Measurements from ENCODE around the gene FEM1C. TPM values are rescaled to one million over a fixed set of nuclear protein-coding genes. Genes with fewer than 3 reads are reported as not detected.

FEM1C gene
- total RNA-seq, 2 experiments from 2014 or later, result 5.6 to 9.0 TPM

- Histone ChIP-seq H3K9me3 (ENCODE audit: low read length) (no peaks in the 10 kb centered on the region), H3K9me2 (ENCODE audit: insufficient read depth, low read length) (no peaks in the 10 kb centered on the region), H3K27ac (ENCODE audit: low read depth, low read length, poor library complexity, severe bottlenecking) (no peak overlapping the region), H3K36me3 (ENCODE audit: insufficient read depth, low read length) (no peaks in the 10 kb centered on the region), H3K4me2 (ENCODE audit: low read length) (no peak overlapping the region), H4K20me1 (ENCODE audit: insufficient read depth, low read length) (no peaks in the 10 kb centered on the region), H3K4me3 (ENCODE audit: low read depth, low read length, poor library complexity, severe bottlenecking) (no peak overlapping the region), H2AFZ (ENCODE audit: low read length) (no peak overlapping the region), H3K4me1 (ENCODE audit: insufficient read depth, low read length, poor library complexity, severe bottlenecking) (no peaks in the 10 kb centered on the region), H3K79me2 (ENCODE audit: insufficient read depth, low read depth, low read length) (no peaks in the 10 kb centered on the region)
- intact Hi-C loops (cut with micrococcal nuclease; ENCODE audit: unreplicated experiment), result no loop called here
- ChIA-PET POLR2A (interaction anchor here (0.6 kb wide), 2 partner anchors 37 to 599 kb away, joined by 3 to 4 read pairs; no protein-coding TSS in a partner anchor), CTCF (ENCODE audit: unreplicated experiment) (no interaction called here)
- no TSS peak for BruUV-seq (replicated peaks)
- no peak for DNase-seq (ENCODE audit: low spot score)
- TF ChIP-seq CTCF (conservative IDR thresholded peaks at IDR 0.05; ENCODE audit: low read length), result no peak
- TF ChIP-seq EZH2phosphoT487 (IDR thresholded peaks at IDR 0.05; ENCODE audit: borderline replicate concordance, low read depth, low read length), result no peak
These were observed 42.9 kb downstream of the FEM1C start for GRCh38 chr5:115501464-115502210.

GRCh38 chr5:115500225-115500624 is 44.4 kb downstream of the FEM1C start:
- Histone ChIP-seq H4K20me1 (ENCODE audit: insufficient read depth, low read length) (no peaks in the 10 kb centered on the region), H3K4me1 (ENCODE audit: insufficient read depth, low read length, poor library complexity, severe bottlenecking) (no peaks in the 10 kb centered on the region), H2AFZ (ENCODE audit: low read length) (no peak overlapping the region), H3K9me2 (ENCODE audit: insufficient read depth, low read length) (no peaks in the 10 kb centered on the region), H3K27ac (ENCODE audit: low read depth, low read length, poor library complexity, severe bottlenecking) (no peak overlapping the region), H3K79me2 (ENCODE audit: insufficient read depth, low read depth, low read length) (no peaks in the 10 kb centered on the region), H3K4me3 (ENCODE audit: low read depth, low read length, poor library complexity, severe bottlenecking) (no peak overlapping the region), H3K36me3 (ENCODE audit: insufficient read depth, low read length) (no peaks in the 10 kb centered on the region), H3K9me3 (ENCODE audit: low read length) (no peaks in the 10 kb centered on the region), H3K4me2 (ENCODE audit: low read length) (no peak overlapping the region)
- ChIA-PET CTCF (ENCODE audit: unreplicated experiment) (no interaction called here), POLR2A (no interaction called here)
- intact Hi-C loops (cut with micrococcal nuclease; ENCODE audit: unreplicated experiment), result no loop called here
- no TSS peak for BruUV-seq (replicated peaks)
- TF ChIP-seq CTCF (conservative IDR thresholded peaks at IDR 0.05; ENCODE audit: low read length), result no peak
- TF ChIP-seq EZH2phosphoT487 (IDR thresholded peaks at IDR 0.05; ENCODE audit: borderline replicate concordance, low read depth, low read length), result no peak
- no peak for DNase-seq (ENCODE audit: low spot score)

DNA sequence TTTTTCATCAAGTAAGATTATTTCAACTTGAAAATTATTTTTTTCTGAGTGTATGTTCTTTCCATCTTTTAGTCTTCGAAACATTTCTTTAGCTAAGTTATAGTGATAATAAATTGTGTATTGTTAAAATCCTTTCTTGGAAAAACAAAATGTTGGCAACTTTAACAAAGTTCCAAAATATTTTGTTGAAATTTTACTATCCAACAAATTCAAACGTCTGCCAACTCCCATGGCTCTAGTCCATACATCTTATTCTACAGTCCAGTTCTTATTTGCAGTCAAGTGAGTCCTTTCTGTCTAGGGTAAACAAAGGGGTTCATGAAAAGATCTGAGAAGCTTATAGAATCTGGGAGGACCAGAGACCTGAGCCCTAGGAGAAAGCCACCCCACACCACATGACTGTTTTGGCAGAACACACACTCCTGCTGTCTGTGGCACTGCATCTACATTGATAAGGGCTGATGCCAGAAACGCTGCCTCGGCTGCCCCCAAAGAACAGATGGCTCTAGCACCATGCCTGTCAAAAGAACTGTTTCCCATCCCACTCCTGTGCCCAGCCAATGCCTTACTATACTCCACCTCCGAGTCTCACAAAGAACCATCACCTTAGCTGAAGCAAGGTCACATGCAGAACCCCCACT is 47.5 kb downstream of the FEM1C start:
- POLR2A ChIA-PET, result no interaction called here
- H3K36me3 ChIP-seq (ENCODE audit: insufficient read depth, low read length), result no peaks in the 10 kb centered on the region
- no peak for TF ChIP-seq EZH2phosphoT487 (IDR thresholded peaks at IDR 0.05; ENCODE audit: borderline replicate concordance, low read depth, low read length)
- TF ChIP-seq CTCF (conservative IDR thresholded peaks at IDR 0.05; ENCODE audit: low read length), result no peak
- intact Hi-C loops (cut with micrococcal nuclease; ENCODE audit: unreplicated experiment), result no loop called here
- CTCF ChIA-PET (ENCODE audit: unreplicated experiment), result no interaction called here
- no peak overlapping the region for H3K27ac ChIP-seq (ENCODE audit: low read depth, low read length, poor library complexity, severe bottlenecking)
- no peaks in the 10 kb centered on the region for H3K4me1 ChIP-seq (ENCODE audit: insufficient read depth, low read length, poor library complexity, severe bottlenecking)
- no peak overlapping the region; the same call in 1 of the 2 replicates for H2AFZ ChIP-seq (ENCODE audit: low read length)
- H3K4me3 ChIP-seq (ENCODE audit: low read depth, low read length, poor library complexity, severe bottlenecking), result no peak overlapping the region
- H3K79me2 ChIP-seq (ENCODE audit: insufficient read depth, low read depth, low read length), result no peaks in the 10 kb centered on the region
- no peak for DNase-seq (ENCODE audit: low spot score)
- BruUV-seq (replicated peaks), result no TSS peak
- no peak overlapping the region for H3K4me2 ChIP-seq (ENCODE audit: low read length)
- no peaks in the 10 kb centered on the region for H3K9me2 ChIP-seq (ENCODE audit: insufficient read depth, low read length)
- H3K9me3 ChIP-seq (ENCODE audit: low read length), result no peaks in the 10 kb centered on the region
- H4K20me1 ChIP-seq (ENCODE audit: insufficient read depth, low read length), result no peaks in the 10 kb centered on the region
